GM19372 (cell line): ENCODE data around the gene THAP7.
"Not testable (repeated sequence)": the region's sequence is repeated elsewhere in the genome, so short reads cannot be mapped to it uniquely, and the experiment has no call there.

Source experiments
- ATAC-seq: cut with Tn5 transposase; IDR thresholded peaks from one replicate; pipeline ENCODE4 v1.9.1; 2021; ENCODE audit warnings: mild to moderate bottlenecking, low read depth, moderate library complexity; ENCODE audit not compliant: unreplicated experiment

THAP7 gene

DNA sequence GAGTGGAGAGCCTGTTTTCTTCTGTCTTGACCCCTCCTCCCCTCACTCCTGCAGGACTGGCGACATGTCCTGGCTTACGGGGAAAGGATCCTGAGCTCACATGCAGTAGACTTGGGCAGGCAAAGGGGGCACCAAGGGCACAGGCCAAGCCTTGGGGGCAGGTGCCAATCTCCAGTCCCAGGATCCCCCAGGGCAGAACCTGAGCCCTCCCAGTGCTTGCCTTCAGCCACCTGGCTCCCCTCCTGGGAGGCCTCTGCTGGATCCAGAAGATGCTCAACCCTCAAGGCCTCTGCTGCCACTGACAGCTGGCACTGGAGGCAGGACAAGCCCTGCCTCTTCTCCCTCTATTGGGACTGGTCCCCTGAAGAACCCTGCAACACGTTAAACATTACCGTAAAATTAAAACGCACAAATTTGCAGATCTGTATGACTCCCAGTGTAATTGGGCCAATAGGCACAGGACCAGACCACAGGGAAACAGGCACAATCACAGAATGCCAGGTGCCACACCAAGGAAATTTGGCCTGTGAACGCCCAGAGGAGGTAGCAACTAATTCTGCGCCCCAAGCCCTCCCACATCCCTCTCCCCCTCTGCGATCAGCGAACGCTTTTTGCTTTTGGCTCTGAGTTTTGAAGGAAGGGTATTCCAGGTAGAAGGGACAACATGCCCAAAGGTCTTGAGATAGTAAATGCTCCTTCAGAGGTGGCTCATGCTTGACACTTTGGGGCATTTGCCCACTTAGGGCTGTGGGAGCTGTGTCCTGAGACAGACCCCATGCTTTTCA lies 20.8 kb downstream of the THAP7 start:
- ATAC-seq = no peak

DNA sequence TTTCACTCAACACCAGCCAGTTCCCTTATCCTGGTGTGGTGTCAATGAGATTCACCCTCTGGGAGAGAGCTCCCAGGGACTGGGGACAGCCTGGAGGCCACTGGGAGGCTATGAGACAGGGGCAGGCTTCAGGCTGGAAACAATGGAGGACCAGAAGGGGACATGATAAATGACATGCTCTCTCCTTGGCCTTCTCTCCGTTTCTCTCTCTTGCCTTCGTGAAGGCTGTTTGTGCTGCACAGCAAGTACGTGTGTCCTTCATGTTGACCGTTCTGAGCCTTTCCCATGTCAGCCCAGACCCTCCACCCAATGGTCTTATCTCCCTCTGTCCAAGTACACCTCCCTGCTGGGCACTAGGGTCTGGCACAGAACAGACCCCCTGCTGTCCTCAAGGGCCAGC lies 21.4 kb downstream of the THAP7 start:
- no peak for ATAC-seq

DNA sequence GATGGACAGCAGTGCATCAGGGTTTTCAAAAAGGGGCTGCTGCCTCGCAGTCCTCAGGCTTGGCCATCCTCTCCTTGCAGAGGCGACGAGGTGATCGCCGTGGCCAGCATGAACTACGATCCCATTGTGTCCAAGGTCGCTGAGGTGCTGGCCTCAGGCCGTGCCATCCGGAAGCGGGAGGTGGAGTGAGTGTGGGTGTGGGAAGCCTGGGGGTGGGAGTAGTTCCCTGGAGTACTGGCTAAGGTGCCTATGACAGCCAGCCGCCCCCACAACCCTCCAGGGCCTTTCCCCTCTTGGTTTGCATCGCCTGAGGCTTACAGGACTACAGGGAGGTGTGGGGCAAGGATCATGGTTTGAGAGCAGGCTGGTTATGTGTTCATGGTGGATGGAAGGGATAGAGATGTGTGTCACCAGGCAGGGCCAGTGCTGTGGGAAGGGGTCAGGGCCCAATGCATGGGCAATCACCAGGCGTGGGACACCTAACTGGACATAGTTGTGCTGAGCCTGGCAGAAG lies 21.9 kb downstream of the THAP7 start:
- no peak for ATAC-seq

DNA sequence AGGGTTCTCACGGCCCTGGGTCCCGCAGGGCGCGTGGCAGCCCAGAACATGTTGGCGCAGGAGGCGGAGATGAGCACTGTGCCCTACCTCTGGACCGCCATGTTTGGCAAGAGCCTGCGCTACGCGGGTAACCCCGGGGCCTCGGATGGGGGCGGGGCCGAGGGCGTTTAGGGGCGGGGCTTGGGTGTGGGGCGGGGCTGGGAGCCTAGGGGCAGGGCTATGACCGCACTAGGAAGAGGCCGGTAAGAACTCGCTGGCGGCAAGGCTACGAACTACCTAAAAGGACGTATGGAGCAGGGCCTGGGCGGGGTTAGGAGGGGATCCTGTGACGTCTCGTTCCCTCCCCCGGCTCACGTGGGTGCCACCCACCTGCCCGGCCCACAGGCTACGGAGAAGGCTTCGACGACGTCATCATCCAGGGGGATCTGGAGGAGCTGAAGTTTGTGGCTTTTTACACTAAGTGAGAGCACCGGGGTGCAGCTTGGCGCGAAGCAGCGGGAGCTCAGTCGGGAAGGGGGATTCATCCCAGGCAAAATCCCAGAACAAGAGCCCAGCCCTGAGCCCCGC lies 22.6 kb downstream of the THAP7 start:
- ATAC-seq = no peak

DNA sequence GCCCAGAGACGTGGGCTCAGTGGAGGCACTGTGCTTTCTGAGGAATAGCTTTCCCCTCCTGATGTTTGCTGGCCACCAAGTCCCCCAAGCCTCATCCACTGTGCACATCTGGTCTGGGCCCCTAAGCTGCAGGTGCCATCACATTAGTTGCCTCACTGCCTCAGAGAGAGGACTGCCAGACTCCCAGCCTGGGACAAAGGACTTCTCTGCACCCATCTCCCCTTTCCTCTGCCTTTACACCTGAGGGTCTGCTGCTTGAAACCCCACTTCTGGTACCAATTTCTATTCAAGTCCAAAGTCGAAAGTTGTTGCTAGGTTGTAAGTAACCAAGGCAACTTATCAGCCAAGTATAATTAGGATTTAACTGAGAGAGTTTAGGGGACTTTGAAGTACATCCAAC lies 23.5 kb downstream of the THAP7 start:
- no peak for ATAC-seq

DNA sequence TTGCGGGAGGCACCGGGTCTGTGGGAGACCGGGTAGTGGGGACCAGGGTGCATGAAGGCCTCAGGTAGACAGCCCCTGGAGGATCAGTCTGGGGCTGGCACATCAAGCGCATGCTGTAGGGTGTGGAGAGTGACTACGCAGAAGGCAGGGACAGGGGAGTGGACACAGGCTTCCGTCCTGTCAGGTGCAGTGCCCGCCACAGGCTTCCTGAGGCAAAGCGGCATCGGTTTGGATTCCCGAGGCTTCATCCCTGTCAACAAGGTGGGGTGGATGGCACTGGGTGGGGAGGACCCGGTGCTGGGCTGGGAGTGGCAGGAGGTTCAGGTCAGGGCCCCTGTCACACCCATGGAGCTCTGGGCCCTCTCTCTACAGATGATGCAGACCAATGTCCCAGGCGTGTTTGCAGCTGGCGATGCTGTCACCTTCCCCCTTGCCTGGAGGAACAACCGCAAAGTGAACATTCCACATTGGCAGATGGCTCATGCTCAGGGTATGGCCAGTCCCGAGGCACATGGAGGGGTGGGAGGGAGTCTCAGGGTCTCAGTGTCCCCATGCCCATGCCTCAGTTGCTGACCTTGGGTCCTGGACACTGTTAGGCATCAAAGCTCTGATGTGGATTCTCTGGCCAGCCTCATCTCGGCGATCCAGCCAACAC lies 24.3 kb downstream of the THAP7 start:
- no peak for ATAC-seq

DNA sequence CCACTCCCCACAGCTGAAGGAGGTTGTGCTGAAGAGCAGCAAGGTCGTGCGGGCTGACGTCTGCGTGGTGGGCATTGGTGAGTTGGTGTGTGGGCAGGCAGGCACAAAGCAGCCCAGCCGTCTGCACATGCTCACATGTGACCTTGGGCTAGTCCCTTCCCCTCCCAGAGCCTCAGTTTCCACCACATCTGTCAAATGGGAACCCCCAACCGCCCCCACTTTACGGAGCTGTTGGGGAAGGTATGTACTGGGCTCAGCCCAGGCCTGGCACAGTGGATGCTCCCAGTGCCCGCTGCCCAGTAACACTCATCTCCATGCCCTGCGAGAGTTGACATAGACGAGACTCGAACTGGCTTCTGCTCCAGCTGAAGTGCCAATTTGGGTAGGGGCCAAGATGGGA lies 24.9 kb downstream of the THAP7 start:
- no peak for ATAC-seq

DNA sequence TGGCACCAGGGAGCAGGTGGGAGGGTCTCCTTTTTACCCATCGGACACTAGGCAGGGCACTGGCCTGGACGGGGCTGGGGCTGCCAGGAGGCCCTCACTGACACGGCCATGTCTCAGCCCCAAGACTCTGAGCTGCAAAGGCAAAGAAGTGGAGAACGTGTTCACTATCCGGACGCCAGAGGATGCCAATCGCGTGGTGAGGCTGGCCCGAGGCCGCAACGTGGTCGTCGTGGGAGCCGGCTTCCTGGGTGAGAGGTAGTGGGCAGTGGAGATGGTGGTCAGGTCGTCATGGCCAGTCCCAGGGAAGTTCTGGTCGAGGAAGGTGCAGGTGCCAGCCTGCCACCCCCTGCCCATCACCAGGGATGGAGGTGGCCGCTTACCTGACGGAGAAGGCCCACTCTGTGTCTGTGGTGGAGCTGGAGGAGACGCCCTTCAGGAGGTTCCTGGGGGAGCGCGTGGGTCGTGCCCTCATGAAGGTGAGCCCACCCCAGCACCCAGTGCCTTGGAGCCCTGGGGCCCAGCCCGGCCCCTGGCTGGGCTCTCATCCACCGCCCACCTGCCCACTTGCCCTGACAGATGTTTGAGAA lies 25.5 kb downstream of the THAP7 start:
- ATAC-seq = no peak

DNA sequence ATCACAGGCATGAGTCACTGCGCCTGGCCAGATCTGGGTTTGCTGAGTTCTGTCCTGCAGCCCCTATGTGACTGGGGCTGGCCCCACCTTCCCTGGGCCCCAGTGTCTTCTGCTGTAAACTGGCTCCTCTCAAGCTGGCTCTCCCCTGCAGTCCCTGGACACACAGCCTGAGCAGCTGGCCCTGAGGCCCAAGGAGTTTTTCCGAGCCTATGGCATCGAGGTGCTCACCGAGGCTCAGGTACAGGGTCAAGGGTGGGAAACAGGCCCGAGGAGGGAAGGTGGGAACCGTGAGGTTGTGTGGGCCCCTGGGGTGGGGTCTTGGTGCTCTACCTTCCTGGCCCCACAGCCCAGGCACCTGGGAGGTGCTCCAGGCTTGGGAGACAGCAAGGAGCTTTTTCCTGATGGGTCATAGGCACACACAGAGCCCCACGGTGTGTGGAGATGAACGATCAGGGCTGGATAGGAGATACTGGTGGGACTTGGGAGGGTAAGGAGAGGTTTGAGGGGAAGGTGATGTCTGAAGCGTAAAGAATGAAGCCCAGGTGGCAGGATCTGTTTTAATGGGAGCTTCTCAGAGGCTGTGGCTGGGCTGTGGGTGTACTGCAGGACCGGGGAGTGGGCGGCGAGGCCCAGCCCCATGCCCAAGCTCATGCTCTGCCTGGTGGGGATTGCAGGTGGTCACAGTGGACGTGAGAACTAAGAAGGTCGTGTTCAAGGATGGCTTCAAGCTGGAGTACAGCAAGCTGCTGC lies 26.2 kb downstream of the THAP7 start:
- no peak for ATAC-seq

DNA sequence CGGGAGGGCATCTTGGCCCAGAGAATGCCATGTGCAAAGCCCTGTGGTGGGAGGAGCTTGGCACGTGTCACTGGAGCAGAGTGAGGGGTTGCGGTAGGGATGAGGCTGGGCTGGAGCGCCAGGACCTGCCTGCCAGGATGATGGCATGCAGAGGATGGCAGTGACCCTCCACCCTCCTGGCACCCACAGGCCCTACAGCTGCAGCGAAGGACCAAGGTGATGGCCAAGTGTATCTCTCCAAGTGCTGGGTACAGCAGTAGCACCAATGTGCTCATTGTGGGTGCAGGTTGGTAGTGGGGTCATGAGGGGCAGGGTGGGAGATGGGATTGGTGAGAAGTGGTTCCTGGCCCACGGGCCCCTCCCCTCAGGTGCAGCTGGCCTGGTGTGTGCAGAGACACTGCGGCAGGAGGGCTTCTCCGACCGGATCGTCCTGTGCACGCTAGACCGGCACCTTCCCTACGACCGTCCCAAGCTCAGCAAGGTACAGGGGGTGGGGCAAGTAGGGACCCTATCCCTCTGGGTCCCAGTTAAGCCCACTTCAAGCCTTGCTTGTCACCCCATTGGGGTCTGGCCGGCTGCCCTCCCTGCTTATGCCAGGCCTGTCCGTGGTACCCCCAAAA lies 27.5 kb downstream of the THAP7 start:
- ATAC-seq = no peak

DNA sequence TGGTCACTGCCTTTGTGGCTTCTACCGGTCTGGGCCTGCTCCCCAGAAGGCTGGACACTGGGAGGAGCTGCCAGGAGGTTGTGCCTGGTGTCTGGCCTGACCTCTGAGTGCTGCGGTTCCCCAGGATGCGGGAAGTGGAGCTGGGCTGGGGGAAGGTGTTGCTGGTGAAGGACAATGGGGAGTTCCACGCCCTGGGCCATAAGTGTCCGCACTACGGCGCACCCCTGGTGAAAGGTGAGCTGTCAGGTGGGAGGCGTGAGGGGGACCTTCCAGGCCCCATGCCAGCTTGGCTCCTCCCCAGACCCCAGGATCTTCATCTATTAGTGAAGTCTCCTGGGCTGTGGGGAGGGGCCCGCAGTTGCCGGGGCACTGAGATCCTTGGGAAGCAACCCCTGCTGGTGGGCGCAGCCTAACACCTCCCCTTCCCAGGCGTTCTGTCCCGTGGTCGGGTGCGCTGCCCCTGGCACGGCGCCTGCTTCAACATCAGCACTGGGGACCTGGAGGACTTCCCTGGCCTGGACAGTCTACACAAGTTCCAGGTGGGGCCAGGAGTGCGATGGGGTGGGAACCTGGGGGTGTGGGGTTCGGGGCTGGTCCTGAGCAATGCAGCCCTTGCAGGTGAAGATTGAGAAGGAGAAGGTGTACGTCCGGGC lies 28.2 kb downstream of the THAP7 start:
- no peak for ATAC-seq

DNA sequence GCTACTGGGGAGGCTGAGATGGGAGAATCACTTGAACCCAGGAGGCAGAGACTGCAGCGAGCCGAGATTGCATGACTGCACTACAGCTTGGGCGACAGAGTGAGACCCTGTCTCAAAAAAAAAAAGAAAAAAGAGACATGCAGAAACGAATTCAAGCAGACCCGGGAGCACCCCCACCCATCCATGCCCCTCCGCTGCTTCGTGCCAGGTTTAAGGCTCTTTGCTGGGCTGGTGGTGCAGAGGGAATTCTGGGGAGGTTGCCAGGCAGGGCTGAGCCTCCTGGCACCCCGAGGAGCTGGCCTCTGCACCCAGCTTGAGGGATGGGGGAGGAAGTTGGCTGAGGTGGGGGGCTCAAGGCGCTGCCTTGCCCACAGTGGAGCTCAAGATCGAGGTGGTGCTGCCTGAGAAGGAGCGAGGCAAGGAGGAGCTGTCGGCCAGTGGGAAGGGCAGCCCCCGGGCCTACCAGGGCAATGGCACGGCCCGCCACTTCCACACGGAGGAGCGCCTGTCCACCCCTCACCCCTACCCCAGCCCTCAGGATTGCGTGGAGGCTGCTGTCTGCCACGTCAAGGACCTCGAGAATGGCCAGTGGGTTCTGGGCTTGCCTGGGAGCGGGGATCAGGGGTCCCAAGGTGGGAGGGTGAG lies 28.9 kb downstream of the THAP7 start:
- ATAC-seq = no peak

DNA sequence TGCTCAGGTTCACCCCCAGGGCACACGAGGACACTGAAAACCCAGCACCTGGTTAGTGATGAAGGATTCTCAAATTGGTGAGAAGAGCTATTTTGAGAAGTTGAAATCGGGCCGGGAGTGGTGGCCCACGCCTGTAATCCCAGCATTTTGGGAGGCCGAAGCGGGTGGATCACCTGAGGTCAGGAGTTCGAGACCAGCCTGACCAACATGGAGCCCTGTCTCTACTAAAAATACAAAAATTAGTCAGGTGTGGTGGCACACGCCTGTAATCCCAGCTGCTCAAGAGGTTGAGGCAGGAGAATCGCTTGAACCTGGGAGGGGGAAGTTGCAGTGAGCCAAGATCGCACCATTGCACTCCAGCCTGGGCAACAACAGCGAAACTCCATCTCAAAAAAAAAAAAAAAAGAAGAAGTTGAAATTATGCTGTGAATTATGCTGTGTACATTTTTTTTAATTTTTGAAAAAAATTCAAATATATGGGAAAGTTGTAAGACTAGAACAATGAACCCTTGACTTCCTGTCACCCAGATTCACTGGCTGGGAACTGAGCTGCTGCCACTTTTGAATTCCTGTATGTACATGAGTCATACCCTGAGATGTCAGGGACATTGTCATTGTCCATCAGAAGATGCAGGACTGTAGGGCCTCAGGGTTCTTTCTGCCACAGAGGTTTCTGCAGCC lies 29.8 kb downstream of the THAP7 start:
- ATAC-seq = not testable (repeated sequence)

DNA sequence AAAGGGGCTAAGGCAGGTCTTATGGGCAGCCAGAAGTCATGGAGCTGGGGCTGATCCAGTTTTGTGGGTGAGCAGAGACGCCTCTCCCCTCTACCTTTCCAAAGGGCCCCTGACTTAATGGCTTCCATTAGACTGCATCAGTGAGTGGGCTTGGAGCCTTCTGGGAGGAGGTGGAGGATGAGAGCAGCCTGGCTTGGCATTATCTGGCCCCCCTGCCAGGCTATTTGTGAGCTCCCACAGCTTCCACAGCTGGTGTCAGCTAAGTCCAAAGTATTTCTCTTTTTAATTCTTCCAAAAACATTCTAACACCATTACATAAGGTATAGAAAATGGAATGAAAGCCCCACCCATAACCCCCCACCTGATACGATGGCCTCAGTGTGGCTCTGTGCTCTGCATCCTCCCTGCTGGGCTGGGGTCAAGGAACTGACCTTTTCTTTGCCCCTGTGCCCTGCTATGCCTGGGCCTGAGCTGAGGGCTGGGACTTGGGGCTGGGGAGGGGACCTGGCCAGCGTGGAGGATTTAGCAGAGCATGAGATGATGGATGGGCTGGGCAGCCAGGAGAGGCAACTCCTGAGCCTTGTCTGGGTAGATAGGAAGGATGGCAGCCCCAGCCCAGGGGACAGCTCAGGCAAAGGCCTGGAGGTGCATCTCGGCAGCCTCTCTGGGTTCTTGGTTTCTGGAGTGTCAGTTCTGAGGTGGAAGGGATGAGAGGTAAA lies 30.8 kb downstream of the THAP7 start:
- no peak for ATAC-seq

DNA sequence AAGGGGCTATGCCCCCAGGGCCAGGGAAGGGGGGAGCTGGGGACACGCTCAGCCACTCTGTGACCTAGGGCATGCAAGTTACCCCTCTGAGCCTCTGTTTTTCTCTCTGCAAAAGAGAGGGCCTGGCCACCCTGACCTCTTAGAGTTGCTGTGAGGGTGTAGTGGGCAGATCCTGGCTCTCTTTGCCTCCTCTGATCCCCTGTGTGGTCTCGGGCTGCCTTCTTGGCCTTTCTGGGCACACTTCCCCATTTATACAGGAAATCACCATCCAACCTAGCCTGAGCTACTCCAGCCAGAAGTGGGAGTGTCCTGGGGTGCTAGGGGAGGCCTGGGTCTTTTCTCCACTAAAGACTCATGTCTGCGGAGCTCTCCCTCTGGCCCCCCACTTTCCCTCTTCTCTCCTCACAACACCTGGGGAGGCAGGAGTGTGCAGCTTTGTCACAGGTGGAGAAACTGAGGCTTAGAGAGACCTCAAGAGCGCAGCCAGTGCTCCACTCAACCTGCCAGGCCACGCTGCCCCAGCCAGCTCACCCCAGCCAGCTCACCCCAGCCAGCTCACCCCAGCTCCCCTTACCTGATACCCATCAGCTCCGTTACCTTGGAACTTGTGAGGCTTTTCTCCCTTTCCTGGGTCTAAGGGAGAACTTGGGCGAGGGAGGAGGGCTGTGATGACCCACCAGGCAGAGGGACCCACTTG lies 33.5 kb downstream of the THAP7 start:
- no peak for ATAC-seq

DNA sequence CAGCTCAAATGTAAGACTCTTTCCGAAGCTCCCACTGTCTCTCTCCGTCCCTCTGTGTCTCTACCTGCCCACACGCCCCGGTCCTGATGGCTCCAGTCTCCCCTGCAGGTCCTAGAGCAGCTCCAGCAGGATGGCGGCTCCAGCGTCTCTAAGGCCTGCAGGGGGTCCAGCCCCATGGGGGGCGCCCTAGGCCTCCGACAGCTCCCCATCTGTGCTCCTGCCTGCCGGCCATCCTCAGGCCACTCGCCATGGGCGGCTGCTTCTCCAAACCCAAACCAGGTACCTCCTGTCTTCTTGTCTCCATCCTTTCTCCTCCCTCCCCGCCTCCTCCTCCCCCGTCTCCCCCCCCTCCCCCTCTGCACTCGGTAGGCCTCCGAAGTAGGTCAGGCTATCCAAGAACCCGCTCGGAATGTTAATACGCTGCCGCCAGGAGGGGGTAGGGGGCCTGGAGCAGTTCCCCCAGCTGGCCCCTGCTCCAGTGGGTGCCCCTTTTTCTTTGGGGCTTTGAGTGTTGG lies 34.2 kb downstream of the THAP7 start:
- ATAC-seq = no peak
